HepG2 (cell line): Measurements from ENCODE around the gene SLC2A13. TPM values are rescaled to one million over a fixed set of nuclear protein-coding genes. Genes with fewer than 3 reads are reported as not detected.

Experiments used
- ATAC-seq: fragments of 200-7000 bp; cut with Tn5 transposase; 3 replicates; pipeline ENCODE4 v1.9.1; 2020; ENCODE audit warnings: mild to moderate bottlenecking, moderate library complexity
- BruUV-seq: library from RNA; stranded (reverse); fragments of 400-500 nt; replicated peaks from 2 replicates; lab custom pipeline; 2021; lab: Mats Ljungman, UMichigan
- CTCF ChIA-PET: fragments of 300-600 bp; formaldehyde crosslinking; extraction: SDS; loops from one replicate; lab custom pipeline; 2021; ENCODE audit warnings: low total read pairs, inconsistent platforms, low intra/inter-chr PET ratio; lab: Yijun Ruan, JAX
- POLR2A ChIA-PET: fragments of 350-600 bp; sonication (Branson Sonifier 250); formaldehyde crosslinking; loops from one replicate; lab custom pipeline; 2020; ENCODE audit warnings: antibody characterized with exemption, inconsistent platforms; lab: Yijun Ruan, JAX
- DNase-seq: peaks from one replicate; pipeline ENCODE4 v3.0.0-alpha.2; 2015; ENCODE audit warnings: low spot score
- FAIRE-seq: peaks from 3 replicates; lab custom pipeline; 2011; peaks lifted over from hg19 to GRCh38; lab: Jason Lieb, UNC
- H2AFZ ChIP-seq: one replicate; pipeline ENCODE4 v1.6.1; 2011; ENCODE audit warnings: low read length, inconsistent platforms
- H3K27ac ChIP-seq: fragments of 300-600 bp; 3 replicates; pipeline ENCODE4 v1.8.0; 2011; ENCODE audit warnings: mixed run types, mild to moderate bottlenecking, mixed read lengths, low read length, inconsistent platforms; ENCODE audit not compliant: insufficient read depth; ENCODE audit errors: extremely low read length
- H3K27me3 ChIP-seq, 2 experiments: fragments of 200-600 bp in 1 of 2; 2 replicates in 1 of 2; 3 replicates in 1 of 2; pipeline versions ENCODE4 v1.6.0 to v1.8.0; 2011; ENCODE audit warnings: low read length in 2 of 2, mild to moderate bottlenecking in 2 of 2, moderate library complexity in 2 of 2, inconsistent platforms in 1 of 2; ENCODE audit not compliant: insufficient read depth in 2 of 2, control insufficient read depth in 1 of 2
- H3K36me3 ChIP-seq, 2 experiments: fragments of 200-600 bp in 1 of 2; replicated peaks in 1 of 2; 2 replicates in 1 of 2; 3 replicates in 1 of 2; pipeline versions ENCODE4 v1.5.1 to v1.8.0; 2011; ENCODE audit warnings: low read length in 2 of 2, inconsistent platforms in 1 of 2; ENCODE audit not compliant: insufficient read depth in 2 of 2, control insufficient read depth in 1 of 2
- H3K4me1 ChIP-seq: 2 replicates; pipeline ENCODE4 v1.5.1; 2012; ENCODE audit warnings: low read length, inconsistent platforms; ENCODE audit not compliant: insufficient read depth
- H3K4me2 ChIP-seq: 2 replicates; pipeline ENCODE4 v1.6.0; 2011; ENCODE audit warnings: low read depth, low read length, inconsistent platforms
- H3K4me3 ChIP-seq, 3 experiments: fragments of 200-600 bp in 1 of 3; sonication (generic), shearing (Covaris generic) in 1 of 3; replicated peaks in 1 of 3; 2 replicates each; pipeline ENCODE4 v1.5.1; 2011 to 2016; ENCODE audit warnings: low read length in 3 of 3, inconsistent platforms in 2 of 3, low read depth in 2 of 3, mild to moderate bottlenecking in 2 of 3, control low read depth in 1 of 3, mixed read lengths in 1 of 3; ENCODE audit not compliant: insufficient read depth in 1 of 3
- H3K79me2 ChIP-seq: one replicate; pipeline ENCODE4 v1.6.1; 2011; ENCODE audit warnings: low read length, inconsistent platforms; ENCODE audit not compliant: insufficient read depth
- H3K9ac ChIP-seq: 2 replicates; pipeline ENCODE4 v1.6.0; 2011; ENCODE audit warnings: mild to moderate bottlenecking, low read depth, low read length, inconsistent platforms; ENCODE audit not compliant: insufficient read depth
- H3K9me3 ChIP-seq: 2 replicates; pipeline ENCODE4 v1.5.1; 2012; ENCODE audit warnings: mild to moderate bottlenecking, low read length
- H4K20me1 ChIP-seq: 2 replicates; pipeline ENCODE4 v1.6.0; 2011; ENCODE audit warnings: inconsistent platforms, mild to moderate bottlenecking, low read length, moderate library complexity; ENCODE audit not compliant: insufficient read depth
- CCDC6 ChIP-seq: sonication (generic); formaldehyde crosslinking; IDR thresholded peaks from 2 replicates; pipeline ENCODE4 v1.8.1; 2022; ENCODE audit warnings: mild to moderate bottlenecking, missing genetic modification reagents, moderate library complexity
- FOXC1 ChIP-seq: sonication (generic); formaldehyde crosslinking; IDR thresholded peaks from 2 replicates; pipeline ENCODE4 v1.8.0; 2022; ENCODE audit warnings: mild to moderate bottlenecking, missing genetic modification reagents, borderline replicate concordance
- NFIC ChIP-seq: IDR thresholded peaks from 2 replicates; pipeline ENCODE4 v1.6.1; 2012; ENCODE audit warnings: mild to moderate bottlenecking, low read length, inconsistent platforms
- ZNF136 ChIP-seq: sonication (generic); formaldehyde crosslinking; IDR thresholded peaks from 2 replicates; pipeline ENCODE4 v1.8.1; 2022; ENCODE audit warnings: low read depth, mild to moderate bottlenecking, moderate library complexity, missing genetic modification reagents
- ZNF205 ChIP-seq: IDR thresholded peaks from 2 replicates; pipeline ENCODE4 v1.6.1; 2018; ENCODE audit warnings: missing biosample characterization, missing genetic modification reagents
- ZNF468 ChIP-seq: sonication (generic); formaldehyde crosslinking; IDR thresholded peaks from 2 replicates; pipeline ENCODE4 v1.8.0; 2022; ENCODE audit warnings: mild to moderate bottlenecking, moderate library complexity, missing genetic modification reagents
- ZNF703 ChIP-seq: sonication (generic); formaldehyde crosslinking; IDR thresholded peaks from 2 replicates; pipeline ENCODE4 v1.5.1; 2020; ENCODE audit warnings: missing genetic modification reagents, mild to moderate bottlenecking, moderate library complexity, borderline replicate concordance
- ZNF790 ChIP-seq: sonication (generic); formaldehyde crosslinking; IDR thresholded peaks from 2 replicates; pipeline ENCODE4 v1.8.0; 2022; ENCODE audit warnings: missing genetic modification reagents, mild to moderate bottlenecking, borderline replicate concordance
- ZNF850 ChIP-seq: sonication (generic); formaldehyde crosslinking; conservative IDR thresholded peaks from 2 replicates; pipeline ENCODE4 v1.9.0; 2021; ENCODE audit warnings: mild to moderate bottlenecking, missing genetic modification reagents
- WGBS: methylation state at CpG from one replicate; pipeline ENCODE4 v1.1.6; 2017; ENCODE audit warnings: low lambda C conversion rate; 5-methylcytosine and 5-hydroxymethylcytosine counted together
- in situ Hi-C: cut with HindIII; loops from 2 replicates; pipeline ENCODE4 v1.10.0; 2017; ENCODE audit warnings: low pct_unique_long_range_greater_than_20kb; ENCODE audit not compliant: extremely low pct_ligation_motif_present
- intact Hi-C: fragments of 100-400 bp; cut with micrococcal nuclease; formaldehyde crosslinking; loops from one replicate; pipeline ENCODE4 v1.10.0; 2022; ENCODE audit not compliant: unreplicated experiment
- polyA plus RNA-seq, 8 experiments: library from polyadenylated mRNA; depleted of rRNA in 3 of 8; stranded (reverse) in 7 of 8; unstranded in 1 of 8; fragments of >200 nt; fragmentation: Illumina TruSeq in 4 of 8; extraction: Trizol in 4 of 8; gene quantifications; 2 replicates each; pipeline versions ENCODE4 v1.2.1 to v1.2.3, GENCODE V29; 2011 to 2016; ENCODE audit warnings: low read depth in 4 of 8, missing spikeins in 1 of 8, mixed read lengths in 1 of 8; ENCODE audit not compliant: insufficient read depth in 1 of 8
- total RNA-seq, 5 experiments: library from RNA; depleted of rRNA; stranded (reverse); fragments of >200 nt; fragmentation: Illumina TruSeq; extraction: Trizol; gene quantifications; 2 replicates each; pipeline ENCODE4 v1.2.3, GENCODE V29; 2016; ENCODE audit warnings: low read depth in 1 of 5
- TF ChIP-seq, protein P1 (sequence below): sonication (generic); formaldehyde crosslinking; IDR thresholded peaks from 2 replicates; pipeline ENCODE4 v1.5.0; 2020; ENCODE audit warnings: mild to moderate bottlenecking, missing genetic modification reagents
- TF ChIP-seq, protein P2 (sequence below): sonication (generic); formaldehyde crosslinking; IDR thresholded peaks from 2 replicates; pipeline ENCODE4 v1.5.0; 2020; ENCODE audit warnings: mild to moderate bottlenecking, missing genetic modification reagents
- TF ChIP-seq, protein P3 (sequence below): sonication (generic); formaldehyde crosslinking; IDR thresholded peaks from 2 replicates; pipeline ENCODE4 v1.5.0; 2020; ENCODE audit warnings: mild to moderate bottlenecking, missing genetic modification reagents
- TF ChIP-seq, protein P4 (sequence below): sonication (generic); formaldehyde crosslinking; IDR thresholded peaks from 2 replicates; pipeline ENCODE4 v1.4.0; 2020; ENCODE audit warnings: missing genetic modification reagents, borderline replicate concordance

The SLC2A13 gene
- total and polyA plus RNA-seq, 2 of the 13 experiments (the other 11 are each of a cell fraction or from before 2014, with no cell fraction given): 5.5 to 6.0 TPM

DNA sequence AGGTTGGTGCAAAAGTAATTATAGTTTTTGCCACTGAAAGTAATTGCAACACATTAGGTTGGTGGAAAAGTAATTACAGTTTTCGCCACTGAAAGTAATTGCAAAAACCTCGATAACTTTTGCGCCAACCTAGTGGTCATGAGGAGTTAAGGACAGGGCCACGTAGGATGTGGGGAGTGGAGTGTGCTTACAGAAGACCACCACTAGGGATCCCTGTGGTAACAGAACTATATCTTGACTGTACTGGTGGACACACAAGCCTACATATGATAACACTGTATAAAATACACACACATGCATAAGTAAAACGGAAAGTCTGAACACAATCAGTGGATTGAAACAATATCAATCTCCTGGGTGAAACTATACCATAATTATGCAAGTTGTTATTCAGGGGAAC, 298.8 kb downstream of the SLC2A13 start (continued):
- TF ChIP-seq, protein P1, sequence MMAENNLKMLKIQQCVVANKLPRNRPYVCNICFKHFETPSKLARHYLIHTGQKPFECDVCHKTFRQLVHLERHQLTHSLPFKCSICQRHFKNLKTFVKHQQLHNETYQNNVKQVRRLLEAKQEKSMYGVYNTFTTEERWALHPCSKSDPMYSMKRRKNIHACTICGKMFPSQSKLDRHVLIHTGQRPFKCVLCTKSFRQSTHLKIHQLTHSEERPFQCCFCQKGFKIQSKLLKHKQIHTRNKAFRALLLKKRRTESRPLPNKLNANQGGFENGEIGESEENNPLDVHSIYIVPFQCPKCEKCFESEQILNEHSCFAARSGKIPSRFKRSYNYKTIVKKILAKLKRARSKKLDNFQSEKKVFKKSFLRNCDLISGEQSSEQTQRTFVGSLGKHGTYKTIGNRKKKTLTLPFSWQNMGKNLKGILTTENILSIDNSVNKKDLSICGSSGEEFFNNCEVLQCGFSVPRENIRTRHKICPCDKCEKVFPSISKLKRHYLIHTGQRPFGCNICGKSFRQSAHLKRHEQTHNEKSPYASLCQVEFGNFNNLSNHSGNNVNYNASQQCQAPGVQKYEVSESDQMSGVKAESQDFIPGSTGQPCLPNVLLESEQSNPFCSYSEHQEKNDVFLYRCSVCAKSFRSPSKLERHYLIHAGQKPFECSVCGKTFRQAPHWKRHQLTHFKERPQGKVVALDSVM (CRISPR knock-in tag): no peak
- TF ChIP-seq, all 625 proteins: peak for 3

DNA sequence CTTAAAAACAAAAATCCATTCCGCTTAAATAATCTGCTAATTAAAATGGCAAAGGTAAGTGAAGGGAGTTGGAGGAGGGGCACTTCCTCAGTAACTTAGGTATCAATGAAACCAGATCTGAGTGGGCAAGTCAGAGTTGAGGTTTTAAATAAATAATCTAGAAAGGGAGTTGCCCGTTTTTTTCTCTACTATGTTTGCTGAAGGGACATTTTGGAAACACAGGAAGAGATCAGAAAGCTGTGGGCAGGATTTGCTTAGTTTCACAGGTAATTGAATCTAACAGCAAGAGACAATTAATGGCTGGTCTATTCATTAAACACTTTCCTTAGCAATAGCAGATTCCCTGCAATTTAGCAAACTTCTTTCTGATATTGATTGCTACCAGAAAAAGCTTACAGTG, 300.2 kb downstream of the SLC2A13 start:
- Histone ChIP-seq H3K27ac (no peak overlapping the region), H3K79me2 (no peaks in the 10 kb centered on the region), H2AFZ (no peak overlapping the region), H3K27me3 (no peaks in the 10 kb centered on the region), H3K36me3 (no peaks in the 10 kb centered on the region), H3K9me3 (peaks cover 9% of the 10 kb centered on the region; the same call in 1 of the 2 replicates), H3K4me1 (no peaks in the 10 kb centered on the region), H3K4me3 (no peak overlapping the region), H3K4me2 (no peak overlapping the region), H3K9ac (no peak overlapping the region), H4K20me1 (no peaks in the 10 kb centered on the region)
- DNase-seq (no peak), ATAC-seq (no peak), FAIRE-seq (no peak)
- ChIA-PET CTCF (no interaction called here), POLR2A (no interaction called here)
- no TSS peak for BruUV-seq
- WGBS: 57% methylated on average over 2 of the region's 2 CpGs
- in situ Hi-C loops: no loop called here
- intact Hi-C loops: loop anchor here (2.0 to 10.0 kb wide), 4 partner anchors 61 to 301 kb away; partner anchors contain the start of gene SLC2A13
- TF ChIP-seq ZNF205 (no peak), ZNF850 (no peak), CCDC6 (CRISPR knock-in tag) (no peak), NFIC (no peak), ZNF790 (CRISPR knock-in tag) (no peak), ZNF468 (CRISPR knock-in tag) (no peak), ZNF136 (CRISPR knock-in tag) (no peak), FOXC1 (no peak), ZNF703 (CRISPR knock-in tag) (no peak)
- TF ChIP-seq, protein P2, sequence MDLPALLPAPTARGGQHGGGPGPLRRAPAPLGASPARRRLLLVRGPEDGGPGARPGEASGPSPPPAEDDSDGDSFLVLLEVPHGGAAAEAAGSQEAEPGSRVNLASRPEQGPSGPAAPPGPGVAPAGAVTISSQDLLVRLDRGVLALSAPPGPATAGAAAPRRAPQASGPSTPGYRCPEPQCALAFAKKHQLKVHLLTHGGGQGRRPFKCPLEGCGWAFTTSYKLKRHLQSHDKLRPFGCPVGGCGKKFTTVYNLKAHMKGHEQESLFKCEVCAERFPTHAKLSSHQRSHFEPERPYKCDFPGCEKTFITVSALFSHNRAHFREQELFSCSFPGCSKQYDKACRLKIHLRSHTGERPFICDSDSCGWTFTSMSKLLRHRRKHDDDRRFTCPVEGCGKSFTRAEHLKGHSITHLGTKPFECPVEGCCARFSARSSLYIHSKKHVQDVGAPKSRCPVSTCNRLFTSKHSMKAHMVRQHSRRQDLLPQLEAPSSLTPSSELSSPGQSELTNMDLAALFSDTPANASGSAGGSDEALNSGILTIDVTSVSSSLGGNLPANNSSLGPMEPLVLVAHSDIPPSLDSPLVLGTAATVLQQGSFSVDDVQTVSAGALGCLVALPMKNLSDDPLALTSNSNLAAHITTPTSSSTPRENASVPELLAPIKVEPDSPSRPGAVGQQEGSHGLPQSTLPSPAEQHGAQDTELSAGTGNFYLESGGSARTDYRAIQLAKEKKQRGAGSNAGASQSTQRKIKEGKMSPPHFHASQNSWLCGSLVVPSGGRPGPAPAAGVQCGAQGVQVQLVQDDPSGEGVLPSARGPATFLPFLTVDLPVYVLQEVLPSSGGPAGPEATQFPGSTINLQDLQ (CRISPR knock-in tag): no peak
- TF ChIP-seq, protein P3, sequence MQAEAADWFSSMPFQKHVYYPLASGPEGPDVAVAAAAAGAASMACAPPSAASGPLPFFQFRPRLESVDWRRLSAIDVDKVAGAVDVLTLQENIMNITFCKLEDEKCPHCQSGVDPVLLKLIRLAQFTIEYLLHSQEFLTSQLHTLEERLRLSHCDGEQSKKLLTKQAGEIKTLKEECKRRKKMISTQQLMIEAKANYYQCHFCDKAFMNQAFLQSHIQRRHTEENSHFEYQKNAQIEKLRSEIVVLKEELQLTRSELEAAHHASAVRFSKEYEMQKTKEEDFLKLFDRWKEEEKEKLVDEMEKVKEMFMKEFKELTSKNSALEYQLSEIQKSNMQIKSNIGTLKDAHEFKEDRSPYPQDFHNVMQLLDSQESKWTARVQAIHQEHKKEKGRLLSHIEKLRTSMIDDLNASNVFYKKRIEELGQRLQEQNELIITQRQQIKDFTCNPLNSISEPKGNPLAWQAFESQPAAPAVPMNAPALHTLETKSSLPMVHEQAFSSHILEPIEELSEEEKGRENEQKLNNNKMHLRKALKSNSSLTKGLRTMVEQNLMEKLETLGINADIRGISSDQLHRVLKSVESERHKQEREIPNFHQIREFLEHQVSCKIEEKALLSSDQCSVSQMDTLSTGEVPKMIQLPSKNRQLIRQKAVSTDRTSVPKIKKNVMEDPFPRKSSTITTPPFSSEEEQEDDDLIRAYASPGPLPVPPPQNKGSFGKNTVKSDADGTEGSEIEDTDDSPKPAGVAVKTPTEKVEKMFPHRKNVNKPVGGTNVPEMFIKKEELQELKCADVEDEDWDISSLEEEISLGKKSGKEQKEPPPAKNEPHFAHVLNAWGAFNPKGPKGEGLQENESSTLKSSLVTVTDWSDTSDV (CRISPR knock-in tag): no peak
- TF ChIP-seq, protein P4, sequence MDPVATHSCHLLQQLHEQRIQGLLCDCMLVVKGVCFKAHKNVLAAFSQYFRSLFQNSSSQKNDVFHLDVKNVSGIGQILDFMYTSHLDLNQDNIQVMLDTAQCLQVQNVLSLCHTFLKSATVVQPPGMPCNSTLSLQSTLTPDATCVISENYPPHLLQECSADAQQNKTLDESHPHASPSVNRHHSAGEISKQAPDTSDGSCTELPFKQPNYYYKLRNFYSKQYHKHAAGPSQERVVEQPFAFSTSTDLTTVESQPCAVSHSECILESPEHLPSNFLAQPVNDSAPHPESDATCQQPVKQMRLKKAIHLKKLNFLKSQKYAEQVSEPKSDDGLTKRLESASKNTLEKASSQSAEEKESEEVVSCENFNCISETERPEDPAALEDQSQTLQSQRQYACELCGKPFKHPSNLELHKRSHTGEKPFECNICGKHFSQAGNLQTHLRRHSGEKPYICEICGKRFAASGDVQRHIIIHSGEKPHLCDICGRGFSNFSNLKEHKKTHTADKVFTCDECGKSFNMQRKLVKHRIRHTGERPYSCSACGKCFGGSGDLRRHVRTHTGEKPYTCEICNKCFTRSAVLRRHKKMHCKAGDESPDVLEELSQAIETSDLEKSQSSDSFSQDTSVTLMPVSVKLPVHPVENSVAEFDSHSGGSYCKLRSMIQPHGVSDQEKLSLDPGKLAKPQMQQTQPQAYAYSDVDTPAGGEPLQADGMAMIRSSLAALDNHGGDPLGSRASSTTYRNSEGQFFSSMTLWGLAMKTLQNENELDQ (CRISPR knock-in tag): no peak
